Renal cortex interstitium (tissue), 15 donors: ENCODE data around the gene OXSM. TPM values are rescaled to one million over a fixed set of nuclear protein-coding genes. Genes with fewer than 3 reads are reported as not detected.
A peak's percentile ranks its signal among the peaks of the same experiment; 100 is the strongest.

ENCODE experiments used
- DNase-seq, 11 donors: peaks; one replicate each; pipeline ENCODE4 v3.0.0-alpha.2; 2013; ENCODE audit warnings: low read depth in 9 of 11, low spot score in 4 of 11; ENCODE audit errors: extremely low read depth in 1 of 11
- long read RNA-seq, 16 experiments: transcript quantifications; one replicate each; lab custom pipeline, GENCODE V29; 2026
- polyA plus RNA-seq, 3 donors: library from polyadenylated mRNA; unstranded; fragments of 120-200 nt; gene quantifications; one replicate each; pipeline ENCODE4 v1.2.1, GENCODE V29; 2013; ENCODE audit not compliant: insufficient read length in 3 of 3

Gene OXSM
- polyA plus RNA-seq, result 10 to 100 TPM; 20.5 to 23.0 (median 21.8) TPM
- long read RNA-seq, donor 1, partial matches to known transcripts, result 8 of 11 reads
- long read RNA-seq, donor 1, other reads (novel, unspliced or antisense), result 0 of 11 reads
- long read RNA-seq, donor 2, partial matches to known transcripts, result 8 of 13 reads
- long read RNA-seq, donor 2, other reads (novel, unspliced or antisense), result 0 of 13 reads
- long read RNA-seq, donor 3, transcript OXSM-201 (3 exons, 1,519 nt), result major isoform, 7 of 31 reads
- long read RNA-seq, donor 3, partial matches to known transcripts, result 23 of 31 reads
- long read RNA-seq, donor 3, other reads (novel, unspliced or antisense), result 0 of 31 reads
- long read RNA-seq, donor 4, transcript OXSM-201 (3 exons, 1,519 nt), result major isoform, 8 of 11 reads
- long read RNA-seq, donor 4, partial matches to known transcripts, result 0 of 11 reads
- long read RNA-seq, donor 4, other reads (novel, unspliced or antisense), result 0 of 11 reads
- long read RNA-seq, donor 5, result 0 reads
- long read RNA-seq, donor 6, transcript OXSM-201 (3 exons, 1,519 nt), result major isoform, 6 of 16 reads
- long read RNA-seq, donor 6, partial matches to known transcripts, result 8 of 16 reads
- long read RNA-seq, donor 6, other reads (novel, unspliced or antisense), result 0 of 16 reads
- long read RNA-seq, donor 7, transcript OXSM-201 (3 exons, 1,519 nt), result major isoform, 7 of 19 reads
- long read RNA-seq, donor 7, partial matches to known transcripts, result 11 of 19 reads
- long read RNA-seq, donor 7, other reads (novel, unspliced or antisense), result 0 of 19 reads
- long read RNA-seq, donor 8, transcript OXSM-201 (3 exons, 1,519 nt), result major isoform, 8 of 35 reads
- long read RNA-seq, donor 8, partial matches to known transcripts, result 25 of 35 reads
- long read RNA-seq, donor 8, other reads (novel, unspliced or antisense), result 0 of 35 reads
- long read RNA-seq, donor 9, transcript OXSM-201 (3 exons, 1,519 nt), result major isoform, 5 of 6 reads
- long read RNA-seq, donor 9, partial matches to known transcripts, result 0 of 6 reads
- long read RNA-seq, donor 9, other reads (novel, unspliced or antisense), result 0 of 6 reads
- long read RNA-seq, donor 10, transcript OXSM-201 (3 exons, 1,519 nt), result major isoform, 8 of 17 reads
- long read RNA-seq, donor 10, partial matches to known transcripts, result 8 of 17 reads
- long read RNA-seq, donor 10, other reads (novel, unspliced or antisense), result 0 of 17 reads
- long read RNA-seq, donor 11, partial matches to known transcripts, result 0 of 3 reads
- long read RNA-seq, donor 11, other reads (novel, unspliced or antisense), result 0 of 3 reads
- long read RNA-seq, donor 12, transcript OXSM-201 (3 exons, 1,519 nt), result major isoform, 6 of 25 reads
- long read RNA-seq, donor 12, partial matches to known transcripts, result 17 of 25 reads
- long read RNA-seq, donor 12, other reads (novel, unspliced or antisense), result 0 of 25 reads
- long read RNA-seq, donor 13, transcript OXSM-201 (3 exons, 1,519 nt), result major isoform, 12 of 37 reads
- long read RNA-seq, donor 13, partial matches to known transcripts, result 24 of 37 reads
- long read RNA-seq, donor 13, other reads (novel, unspliced or antisense), result 0 of 37 reads
- long read RNA-seq, donor 14, partial matches to known transcripts, result 18 of 22 reads
- long read RNA-seq, donor 14, other reads (novel, unspliced or antisense), result 0 of 22 reads
- long read RNA-seq, donor 15, partial matches to known transcripts, result 5 of 10 reads
- long read RNA-seq, donor 15, other reads (novel, unspliced or antisense), result 0 of 10 reads
- long read RNA-seq, donor 16, transcript OXSM-201 (3 exons, 1,519 nt), result major isoform, 16 of 49 reads
- long read RNA-seq, donor 16, partial matches to known transcripts, result 32 of 49 reads
- long read RNA-seq, donor 16, other reads (novel, unspliced or antisense), result 0 of 49 reads

- DNase-seq, result peak; percentile 76 to 88 (median 84)
These were observed at the start of gene OXSM for GRCh38 chr3:25789596-25790556. TSS of gene OXSM (plus strand) at chr3:25790090. CDS start at chr3:25791021, 931 bp downstream.

- no peak for DNase-seq
These were observed 45.4 kb upstream of the OXSM start for GRCh38 chr3:25744470-25744869.

DNA sequence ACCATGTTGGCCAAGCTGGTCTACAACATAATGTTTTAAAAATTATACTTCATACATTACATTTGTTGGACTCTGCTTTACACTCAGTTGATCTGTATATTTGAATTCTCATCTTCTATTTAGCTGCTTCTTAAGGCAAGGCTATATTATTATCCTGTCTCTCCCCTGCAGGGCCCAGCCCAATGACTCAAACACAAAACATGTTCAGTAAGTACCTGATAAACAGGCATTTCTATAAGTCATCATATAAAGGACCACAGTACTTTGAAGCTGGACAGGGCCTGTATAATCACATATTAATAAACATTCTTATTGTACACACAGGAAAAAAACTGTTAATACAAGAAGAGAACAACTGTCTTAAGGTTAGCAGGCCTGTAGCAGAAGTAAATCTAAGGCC lies 42.9 kb upstream of the OXSM start:
- no peak for DNase-seq

DNA sequence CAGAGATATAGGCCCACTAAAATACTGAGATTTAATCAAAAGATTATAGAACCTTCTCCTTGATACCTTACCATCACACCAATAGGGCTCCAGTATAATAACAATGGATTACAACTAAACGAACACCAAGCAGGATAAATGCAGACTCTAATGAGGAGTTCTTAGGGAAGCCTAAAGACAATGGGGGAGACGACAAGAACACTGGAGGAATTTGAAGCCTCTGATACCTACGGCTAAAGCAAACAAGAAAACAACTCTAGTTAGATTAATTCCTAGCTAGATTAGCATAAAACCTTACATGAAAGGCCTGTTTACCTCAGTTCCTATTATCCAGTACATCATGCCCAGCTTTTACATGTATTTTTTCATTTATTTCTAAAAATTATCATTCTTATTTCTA lies 41.7 kb upstream of the OXSM start:
- no peak for DNase-seq

GRCh38 chr3:25749031-25749581 lies 40.8 kb upstream of the OXSM start:
- DNase-seq, result no peak

DNA sequence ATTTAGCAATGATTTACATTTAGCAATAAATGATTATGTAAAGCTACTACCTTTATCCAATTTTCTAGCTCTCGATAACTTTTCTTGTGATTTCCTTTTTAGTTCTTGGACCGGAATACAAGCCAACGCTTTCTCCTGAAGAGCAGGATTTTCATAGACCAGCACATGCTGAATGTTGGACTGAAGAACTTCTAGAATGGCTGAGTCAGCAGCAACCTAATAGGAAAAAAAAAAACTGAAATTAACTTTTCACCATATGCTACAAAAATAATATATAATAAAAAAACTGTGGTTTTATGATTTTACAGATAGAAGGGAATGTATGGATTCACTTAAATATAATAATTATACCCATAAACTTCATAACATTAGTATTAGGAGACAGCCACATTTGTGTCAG lies 38.8 kb upstream of the OXSM start:
- DNase-seq, result no peak

DNA sequence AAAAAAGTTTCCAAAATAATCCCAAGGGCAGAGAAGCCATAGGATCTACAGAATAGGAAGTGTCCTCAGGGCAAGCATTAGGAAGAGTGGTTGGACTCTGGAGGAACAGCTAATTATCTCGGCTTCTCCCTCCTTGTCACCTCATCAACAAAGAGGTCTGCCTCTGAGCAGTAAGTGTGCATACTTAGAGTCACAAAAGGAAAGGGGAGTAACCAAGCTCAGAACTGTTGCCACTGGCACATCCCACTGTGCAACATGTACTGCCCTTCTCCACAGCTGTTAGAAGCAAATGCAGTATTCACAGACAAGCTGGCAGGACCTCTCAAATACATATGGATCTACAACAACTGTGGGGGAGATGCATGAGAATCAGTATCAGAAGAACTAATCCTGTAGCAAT lies 38.2 kb upstream of the OXSM start:
- DNase-seq, result no peak

DNA sequence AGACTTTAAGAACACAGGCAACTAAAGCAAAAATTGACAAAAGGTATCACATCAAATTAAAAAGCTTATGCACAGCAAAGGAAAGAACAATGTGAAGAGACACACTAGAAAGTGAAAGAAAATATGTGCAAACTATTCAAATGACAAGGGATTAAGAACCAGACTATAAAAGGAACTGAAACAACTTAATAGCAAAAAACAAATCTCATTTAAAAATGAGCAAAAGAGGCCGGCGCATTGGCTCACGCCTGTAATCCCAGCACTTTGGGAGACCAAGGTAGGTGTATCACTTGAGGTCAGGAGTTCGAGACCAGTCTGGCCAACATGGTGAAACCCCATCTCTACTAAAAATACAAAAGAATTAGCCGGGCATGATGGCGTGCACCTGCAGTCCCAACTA lies 21.0 kb upstream of the OXSM start:
- no peak for DNase-seq

- DNase-seq, result no peak
These were observed 14.0 kb upstream of the OXSM start for GRCh38 chr3:25775936-25776335.

DNA sequence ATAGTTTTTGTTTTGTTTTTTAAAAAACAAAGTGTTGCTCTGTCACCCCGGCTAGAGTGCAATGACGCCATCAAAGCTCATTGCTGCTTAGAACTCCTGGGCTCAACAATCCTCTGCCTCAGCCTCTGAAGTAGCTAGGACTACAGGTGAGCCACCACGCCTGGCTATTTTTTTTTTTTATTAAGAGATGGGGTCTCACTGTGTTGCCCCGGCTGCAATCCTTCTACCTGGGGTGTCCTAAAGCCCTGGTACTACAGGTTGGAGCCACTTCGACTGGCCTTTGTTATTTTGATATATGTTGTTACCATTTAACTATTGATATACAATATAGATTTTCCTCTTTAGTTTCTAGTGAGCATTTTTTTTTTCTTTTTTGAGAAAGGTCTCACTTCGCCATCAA lies 9.3 kb upstream of the OXSM start:
- DNase-seq, result no peak

GRCh38 chr3:25781145-25781757 lies 8.6 kb upstream of the OXSM start:
- DNase-seq, result no peak

DNA sequence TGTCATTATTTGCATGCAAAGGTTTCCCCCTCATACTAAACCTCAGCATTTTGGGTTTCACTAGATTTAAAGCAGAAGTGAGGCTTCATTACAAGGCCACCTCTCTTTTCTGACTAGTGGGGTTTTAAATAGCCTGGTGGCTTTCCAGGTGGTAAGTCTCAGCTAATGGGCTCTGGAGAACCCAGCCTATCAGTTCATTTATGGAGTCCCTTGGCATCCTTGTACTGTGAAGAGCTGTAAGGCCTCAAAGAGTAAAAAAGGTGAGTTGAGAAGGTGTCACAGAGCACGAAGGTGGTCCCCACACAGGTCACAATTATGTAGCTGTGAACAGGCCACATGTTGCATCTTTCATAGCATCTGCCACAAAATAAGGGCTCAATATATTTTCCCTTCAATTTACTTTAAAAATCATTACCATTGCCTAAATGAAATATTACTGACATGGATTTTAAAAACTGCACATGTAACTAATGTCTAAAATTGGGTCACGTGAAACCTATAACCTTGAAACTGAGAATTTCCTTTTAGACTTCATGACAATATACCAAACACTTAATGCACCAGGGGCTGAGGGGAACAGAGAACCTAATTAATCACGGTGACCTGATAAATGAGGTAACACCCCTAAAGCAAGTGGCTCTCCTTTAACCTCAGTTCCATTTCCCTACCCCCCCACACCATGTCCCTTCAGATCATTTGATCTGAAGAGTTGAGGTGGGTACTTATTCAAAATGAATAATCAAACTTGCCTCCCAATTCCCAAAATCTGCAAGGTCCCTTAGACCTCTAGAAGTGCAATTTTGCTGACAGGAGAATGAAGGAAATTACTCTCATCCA lies 7.9 kb upstream of the OXSM start:
- DNase-seq, result no peak

DNA sequence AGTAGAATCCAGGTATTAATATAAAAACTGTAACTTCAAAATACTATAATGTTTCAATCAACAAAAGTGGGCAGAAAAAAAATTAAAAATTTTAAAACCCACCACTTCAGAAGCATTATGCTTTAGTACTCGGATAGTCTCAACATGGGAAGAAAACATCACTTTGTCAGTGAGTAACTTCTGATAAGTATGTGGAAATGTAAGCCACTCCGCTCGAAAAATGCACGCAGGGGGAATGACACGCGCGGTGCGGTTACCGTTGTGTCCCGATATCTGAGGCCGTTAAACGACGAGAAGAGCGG lies 7.3 kb upstream of the OXSM start:
- no peak for DNase-seq

DNA sequence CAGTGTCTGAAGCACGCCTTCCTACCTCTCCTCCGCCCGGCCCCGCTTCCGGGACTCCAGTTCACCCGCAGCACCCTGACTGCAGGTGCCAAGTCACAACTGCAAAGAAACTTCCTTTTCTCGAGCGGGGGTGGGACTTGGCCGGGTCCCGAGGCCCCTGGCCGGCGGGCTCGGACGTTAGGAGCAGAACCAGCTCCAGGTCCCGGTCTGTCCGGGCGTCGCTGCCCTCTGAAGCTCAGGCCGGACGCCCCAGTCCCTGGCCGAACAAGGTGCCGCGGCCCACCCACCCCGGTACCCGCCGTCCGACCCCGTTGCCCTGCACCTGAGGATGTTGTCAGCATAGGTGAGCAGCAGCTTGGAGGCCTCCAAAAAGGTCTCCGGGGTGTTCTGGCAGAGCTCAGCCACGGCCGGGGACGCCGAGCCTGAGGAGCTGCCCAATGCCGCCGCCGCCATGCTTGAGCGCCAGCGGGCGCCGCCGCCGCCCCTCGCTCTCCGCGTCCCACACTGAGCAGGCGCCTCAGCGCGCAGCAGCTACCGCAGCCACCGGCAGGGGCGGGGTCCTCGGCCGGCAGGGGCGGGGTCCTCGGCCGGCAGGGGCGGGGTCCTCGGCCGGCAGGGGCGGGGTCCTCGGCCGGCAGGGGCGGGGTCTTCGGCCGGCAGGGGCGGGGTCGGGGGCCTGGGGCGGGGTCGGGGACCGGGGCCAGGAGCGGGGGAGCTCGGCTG lies 6.8 kb upstream of the OXSM start, which contains the start of gene NGLY1:
NGLY1 (minus strand) TSS at position 506 of the 723 bp plus-strand sequence; CDS start at position 453, 53 bp downstream.
- peak in 10 of 11 donors; percentile 53 to 81 (median 76) for DNase-seq
